T-helper 17 cell (primary cell): ENCODE data around the gene SNX4. TPM values are rescaled to one million over a fixed set of nuclear protein-coding genes. Genes with fewer than 3 reads are reported as not detected.
A peak's percentile ranks its signal among the peaks of the same experiment; 100 is the strongest.

Experiments
- ATAC-seq: fragments of 150-1000 bp; cut with Tn5 transposase; 2 replicates; pipeline ENCODE4 v1.10.0; 2021; ENCODE audit warnings: mild to moderate bottlenecking, moderate library complexity
- DNase-seq, 3 donors: peaks; one replicate each; pipeline versions ENCODE4 v3.0.0 to v3.0.0-alpha.2; 2020 to 2021
- H3K9me3 ChIP-seq: one replicate; pipeline ENCODE4 v1.7.0; 2013; ENCODE audit warnings: low read length, mild to moderate bottlenecking; ENCODE audit not compliant: control insufficient read depth, poor library complexity, severe bottlenecking
- H3K27ac Mint-ChIP-seq: one replicate; pipeline ENCODE4 v1.8.0; 2022; ENCODE audit warnings: mild to moderate bottlenecking, moderate library complexity, mixed read lengths
- H3K27me3 Mint-ChIP-seq: one replicate; pipeline ENCODE4 v1.8.0; 2022; ENCODE audit warnings: mixed read lengths
- H3K36me3 Mint-ChIP-seq: one replicate; pipeline ENCODE4 v1.8.0; 2022; ENCODE audit warnings: low read depth, mixed read lengths
- H3K4me1 Mint-ChIP-seq: one replicate; pipeline ENCODE4 v1.8.0; 2022; ENCODE audit warnings: mild to moderate bottlenecking, mixed read lengths
- H3K4me3 Mint-ChIP-seq: one replicate; pipeline ENCODE4 v1.8.0; 2022; ENCODE audit warnings: mild to moderate bottlenecking, moderate library complexity, mixed read lengths
- total RNA-seq, 4 donors: library from RNA in 2 of 4; stranded (reverse) in 2 of 4; gene quantifications; one replicate each; pipeline ENCODE4 v1.2.3 and lab custom pipeline; 2022 to 2026

Gene SNX4
- total RNA-seq, 2 donors from 2014 or later: 15.9 to 18.6 TPM

DNA sequence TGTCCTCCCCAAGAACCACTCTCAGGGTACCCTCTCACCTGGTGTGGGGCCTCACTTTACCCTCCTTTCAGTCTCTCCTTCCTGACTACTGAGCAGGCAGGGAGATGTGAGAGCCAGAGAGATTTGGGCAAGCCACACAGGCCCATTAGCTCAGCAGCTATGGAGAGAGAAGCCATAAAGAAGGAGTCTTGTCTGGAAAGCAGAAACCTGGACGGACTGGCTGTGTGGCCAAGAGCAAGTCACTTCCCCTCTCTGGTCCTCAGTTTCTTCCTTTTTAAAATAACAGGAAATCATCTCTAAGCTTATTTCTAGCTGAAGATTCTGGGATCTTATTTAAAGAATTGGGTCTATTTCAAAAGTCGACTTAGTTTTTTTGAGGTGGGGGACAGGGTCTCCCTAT lies 79.0 kb downstream of the SNX4 start:
- Mint-ChIP-seq H3K4me3 (no peak overlapping the region), H3K4me1 (peaks cover 2% of the 10 kb centered on the region), H3K36me3 (no peaks in the 10 kb centered on the region), H3K27ac (no peak overlapping the region), H3K27me3 (no peaks in the 10 kb centered on the region)
- DNase-seq (no peak), ATAC-seq (no peak)
- H3K9me3 ChIP-seq: no peaks in the 10 kb centered on the region

DNA sequence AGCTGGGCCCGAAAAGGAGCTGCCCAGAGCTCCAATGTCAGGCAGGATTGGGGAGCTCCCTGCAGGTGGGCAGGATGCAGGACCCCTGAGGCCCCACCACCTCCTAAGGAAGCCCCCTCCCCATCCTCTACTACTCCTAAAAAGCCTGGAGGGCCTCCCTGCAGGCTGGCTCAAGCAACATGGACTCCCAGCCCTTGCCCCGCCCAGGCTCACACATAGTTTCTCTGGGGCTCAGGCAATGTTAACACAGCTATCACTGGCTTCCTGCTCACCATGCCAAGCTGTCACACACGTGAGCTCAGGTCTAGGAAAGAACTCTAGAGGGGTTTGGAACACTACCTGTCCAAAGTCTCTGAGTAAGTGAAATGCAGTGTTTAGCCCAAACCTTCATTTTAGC lies 79.4 kb downstream of the SNX4 start:
- no peaks in the 10 kb centered on the region for H3K9me3 ChIP-seq
- H3K4me3 Mint-ChIP-seq: no peak overlapping the region
- H3K27me3 Mint-ChIP-seq: no peaks in the 10 kb centered on the region
- H3K4me1 Mint-ChIP-seq: peaks cover 2% of the 10 kb centered on the region
- H3K27ac Mint-ChIP-seq: no peak overlapping the region
- no peak for ATAC-seq
- no peak for DNase-seq
- no peaks in the 10 kb centered on the region for H3K36me3 Mint-ChIP-seq

DNA sequence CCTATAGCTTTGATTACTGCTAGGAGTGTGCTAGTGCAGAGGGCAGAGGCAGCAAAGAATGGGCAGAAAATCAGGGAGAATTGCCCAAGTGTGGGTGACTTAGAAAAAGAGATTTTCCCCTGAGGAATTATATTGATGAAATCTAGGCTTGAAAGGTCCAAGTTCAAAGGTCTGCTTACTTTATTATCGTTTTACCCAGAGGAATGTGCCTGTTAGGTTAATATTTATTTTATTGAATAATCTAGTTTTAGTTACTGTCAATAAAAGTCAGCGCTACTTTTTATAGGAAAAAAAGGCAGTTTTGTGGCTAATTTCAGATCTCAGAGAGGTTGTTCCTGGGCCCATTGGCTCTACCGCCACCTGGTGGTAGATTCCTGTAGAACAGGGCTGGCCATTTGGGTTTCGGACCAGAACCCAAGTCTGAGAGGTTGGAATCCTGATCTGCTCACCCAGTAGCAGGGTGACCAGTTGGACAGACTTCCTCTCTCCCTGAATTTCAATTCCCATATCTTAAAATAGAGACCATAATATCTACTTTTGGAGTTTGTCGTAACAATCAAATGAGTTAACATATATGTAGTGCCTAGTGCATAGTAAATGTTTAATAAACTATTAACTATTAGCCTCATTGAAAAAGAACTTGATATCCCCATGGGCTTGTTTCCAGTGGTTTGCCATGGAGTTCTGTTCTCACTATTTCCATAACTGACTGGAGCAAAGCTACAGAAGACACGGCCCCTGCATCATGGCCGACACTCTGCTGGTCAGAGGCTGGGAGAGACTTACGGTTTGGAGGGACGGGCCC lies 82.2 kb downstream of the SNX4 start:
- Mint-ChIP-seq H3K4me1 (peaks cover 6% of the 10 kb centered on the region), H3K4me3 (no peak overlapping the region), H3K27me3 (peaks cover 1% of the 10 kb centered on the region), H3K27ac (no peak overlapping the region), H3K36me3 (no peaks in the 10 kb centered on the region)
- peak; percentile 67 for ATAC-seq
- H3K9me3 ChIP-seq: no peaks in the 10 kb centered on the region
- DNase-seq: peak; percentile 33 to 60 (median 40)

DNA sequence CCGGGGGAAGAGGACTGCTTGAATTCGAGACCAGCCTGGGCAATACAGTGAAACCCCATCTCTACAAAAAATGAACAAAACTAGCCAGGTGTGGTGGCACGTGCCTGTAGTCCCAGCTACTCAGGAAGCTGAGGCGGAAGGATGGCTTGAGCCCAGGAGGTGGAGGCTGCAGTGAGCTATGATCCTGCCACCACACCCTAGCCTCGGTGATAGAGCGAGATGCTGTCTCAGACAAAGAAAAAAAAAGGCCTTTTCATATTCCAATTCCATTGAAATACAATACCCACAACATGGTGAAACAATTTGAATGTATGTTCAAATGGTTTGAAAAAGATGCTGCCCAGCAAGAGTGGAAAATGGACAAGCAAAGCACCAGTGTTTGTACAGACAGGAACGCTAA lies 83.1 kb downstream of the SNX4 start:
- Mint-ChIP-seq H3K36me3 (no peaks in the 10 kb centered on the region), H3K4me1 (peaks cover 6% of the 10 kb centered on the region), H3K27me3 (peaks cover 5% of the 10 kb centered on the region), H3K27ac (no peak overlapping the region), H3K4me3 (no peak overlapping the region)
- ATAC-seq (no peak), DNase-seq (no peak)
- H3K9me3 ChIP-seq: no peaks in the 10 kb centered on the region

DNA sequence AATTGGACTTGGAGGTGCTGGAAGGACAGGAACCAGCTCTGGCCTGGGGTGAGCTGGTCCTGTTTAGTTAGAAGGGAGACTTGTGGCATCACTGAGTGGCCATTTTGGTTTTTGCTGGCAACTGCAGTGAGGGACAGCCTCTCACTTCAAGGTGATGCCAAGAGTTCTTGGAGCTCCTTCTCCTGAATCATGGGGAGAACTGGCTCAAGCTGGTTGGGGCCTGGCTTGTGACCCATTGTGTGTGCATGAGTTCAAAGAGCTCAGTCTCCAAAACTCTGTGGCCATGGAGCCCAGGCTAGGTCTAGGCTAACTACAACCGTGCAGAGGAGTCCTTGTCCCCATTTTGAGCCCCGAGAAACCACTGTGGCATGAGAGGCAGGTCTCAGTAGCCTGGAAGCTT lies 84.8 kb downstream of the SNX4 start:
- DNase-seq: no peak
- Mint-ChIP-seq H3K36me3 (no peaks in the 10 kb centered on the region), H3K4me1 (peaks cover 6% of the 10 kb centered on the region), H3K27me3 (peaks cover 12% of the 10 kb centered on the region), H3K27ac (peak overlapping the region; percentile 59), H3K4me3 (no peak overlapping the region)
- H3K9me3 ChIP-seq: no peaks in the 10 kb centered on the region
- no peak for ATAC-seq

DNA sequence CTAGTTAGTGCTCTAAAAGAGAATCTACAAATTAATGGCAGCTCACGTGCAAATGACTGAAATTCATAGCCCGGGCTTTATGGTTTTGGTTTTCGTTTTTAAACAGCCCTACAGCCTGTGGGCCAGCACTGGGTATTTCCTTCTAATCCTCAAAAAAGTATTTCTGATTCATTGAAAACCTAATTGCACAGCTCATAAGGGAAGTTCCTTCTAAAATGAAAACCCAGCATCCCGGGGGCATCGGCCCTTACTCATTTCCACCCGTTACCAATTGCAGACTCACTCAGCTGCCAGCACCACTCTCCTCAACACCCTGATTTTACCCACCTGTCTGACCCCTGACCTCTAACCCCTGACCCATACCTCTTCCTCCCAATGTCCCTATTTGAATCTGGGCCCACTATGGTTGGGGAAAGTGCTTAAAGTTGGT lies 85.4 kb downstream of the SNX4 start:
- peaks cover 12% of the 10 kb centered on the region for H3K27me3 Mint-ChIP-seq
- H3K36me3 Mint-ChIP-seq: no peaks in the 10 kb centered on the region
- DNase-seq (no peak), ATAC-seq (no peak)
- H3K4me3 Mint-ChIP-seq: no peak overlapping the region
- H3K4me1 Mint-ChIP-seq: peaks cover 4% of the 10 kb centered on the region
- H3K9me3 ChIP-seq: no peaks in the 10 kb centered on the region
- peak overlapping the region; percentile 59 for H3K27ac Mint-ChIP-seq

DNA sequence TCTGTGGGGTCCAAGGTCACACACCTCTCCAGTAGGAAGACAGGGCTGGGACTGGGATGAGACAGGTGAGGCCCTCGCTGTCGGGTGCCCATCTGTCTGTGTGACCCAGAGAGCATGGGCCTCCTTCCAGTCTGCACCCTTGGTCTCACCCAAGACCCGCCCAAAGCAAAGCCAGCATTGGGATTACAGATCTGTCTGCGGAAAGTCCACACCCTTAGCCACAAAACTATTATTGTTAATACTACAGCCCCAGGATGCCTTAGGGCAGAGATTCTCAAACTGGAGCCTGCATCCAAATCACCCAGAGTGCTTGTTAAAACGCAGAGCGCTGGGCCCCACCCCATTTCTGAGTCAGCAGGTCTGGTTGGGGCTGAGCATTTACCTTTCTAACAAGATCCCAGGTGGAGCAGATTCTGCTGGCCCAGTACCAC lies 86.4 kb downstream of the SNX4 start:
- H3K4me3 Mint-ChIP-seq: no peak overlapping the region
- DNase-seq (no peak), ATAC-seq (no peak)
- peaks cover 4% of the 10 kb centered on the region for H3K4me1 Mint-ChIP-seq
- H3K27me3 Mint-ChIP-seq: peaks cover 12% of the 10 kb centered on the region
- H3K36me3 Mint-ChIP-seq: no peaks in the 10 kb centered on the region
- no peak overlapping the region for H3K27ac Mint-ChIP-seq
- H3K9me3 ChIP-seq: no peaks in the 10 kb centered on the region

DNA sequence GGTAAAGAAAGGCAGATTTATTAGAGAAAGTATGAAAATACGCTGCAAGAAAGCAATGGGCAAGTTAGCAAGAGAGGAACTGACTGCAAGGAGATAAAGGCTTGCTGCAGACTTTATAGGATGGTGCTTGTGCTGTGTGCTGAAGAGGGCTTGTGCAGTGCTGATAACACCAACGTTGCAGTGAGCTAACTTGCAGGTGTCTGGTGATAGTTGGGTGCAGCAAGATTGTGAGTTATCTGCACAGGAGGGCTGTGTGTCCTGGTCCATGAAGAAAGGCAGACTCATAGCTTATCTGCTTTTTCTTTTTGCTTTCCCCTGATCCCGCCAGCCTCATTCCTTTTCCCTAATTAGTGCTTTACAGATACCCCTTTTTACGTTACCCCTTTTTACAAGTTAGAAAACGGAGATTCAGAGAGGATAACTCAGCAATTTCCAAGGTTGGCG lies 86.9 kb downstream of the SNX4 start:
- peaks cover 4% of the 10 kb centered on the region for H3K4me1 Mint-ChIP-seq
- DNase-seq (no peak), ATAC-seq (no peak)
- H3K36me3 Mint-ChIP-seq: no peaks in the 10 kb centered on the region
- no peak overlapping the region for H3K4me3 Mint-ChIP-seq
- H3K9me3 ChIP-seq: no peaks in the 10 kb centered on the region
- no peak overlapping the region for H3K27ac Mint-ChIP-seq
- peaks cover 12% of the 10 kb centered on the region for H3K27me3 Mint-ChIP-seq

DNA sequence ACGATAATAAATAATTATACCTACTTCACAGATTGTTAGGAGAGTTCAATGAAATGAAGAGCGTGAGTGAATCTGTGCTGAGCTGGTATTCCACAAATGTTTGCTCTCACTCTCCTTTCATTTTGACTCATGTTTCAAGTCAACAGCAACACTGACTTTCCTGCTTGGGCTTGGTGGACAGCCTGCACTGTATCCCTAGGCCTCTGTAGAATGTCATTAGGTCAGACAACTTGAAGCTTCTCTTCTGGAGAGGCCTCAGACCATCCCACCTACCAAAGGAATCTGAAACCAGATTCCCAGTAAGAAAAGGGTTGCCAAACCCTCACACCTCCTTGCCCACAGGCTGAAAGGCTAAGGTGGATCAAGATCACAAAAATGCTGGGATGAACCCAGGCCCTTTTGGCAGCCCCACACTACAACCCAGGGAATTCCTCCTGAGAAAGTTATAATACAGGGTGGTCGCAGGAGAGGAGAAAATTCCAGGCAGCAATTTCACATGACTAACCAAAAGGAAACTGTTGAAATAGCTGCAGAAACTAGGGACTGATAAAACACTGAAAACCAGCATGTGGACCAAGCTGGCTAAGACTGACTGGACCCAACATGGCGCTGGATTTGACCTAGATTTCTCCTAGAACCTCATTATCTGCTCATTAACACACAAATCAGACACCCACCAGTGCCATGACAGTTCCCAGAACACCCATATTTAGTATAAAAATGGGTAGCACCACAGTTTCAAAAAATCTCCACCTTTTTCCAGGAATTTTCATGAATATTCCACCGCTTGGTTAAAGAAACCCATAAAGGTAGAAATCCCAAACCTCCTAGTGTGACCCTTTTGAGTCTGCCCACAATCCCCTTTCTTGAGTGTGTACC lies 87.9 kb downstream of the SNX4 start:
- Mint-ChIP-seq H3K4me1 (peaks cover 4% of the 10 kb centered on the region), H3K36me3 (no peaks in the 10 kb centered on the region), H3K4me3 (no peak overlapping the region), H3K27ac (no peak overlapping the region), H3K27me3 (peaks cover 12% of the 10 kb centered on the region)
- H3K9me3 ChIP-seq: no peaks in the 10 kb centered on the region
- no peak for ATAC-seq
- DNase-seq: no peak

DNA sequence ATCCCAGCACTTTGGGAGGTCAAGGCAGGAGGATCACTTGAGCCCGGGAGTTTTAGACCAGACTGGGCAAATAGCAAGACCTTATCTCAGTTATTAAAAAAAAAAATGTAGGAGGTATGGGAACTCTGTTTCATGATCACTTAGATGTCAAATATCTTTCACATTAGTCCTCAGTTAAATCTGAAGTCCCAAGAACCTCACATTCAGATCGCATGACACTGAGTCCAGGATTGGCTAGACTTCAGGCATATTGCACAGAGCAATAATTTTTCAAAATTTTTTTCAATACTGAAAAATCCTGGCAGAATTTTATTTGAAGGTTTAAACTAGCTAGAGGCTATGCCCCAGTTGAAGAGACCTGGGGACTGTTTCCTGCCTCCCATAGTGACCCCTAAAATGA lies 88.6 kb downstream of the SNX4 start:
- no peak for DNase-seq
- H3K36me3 Mint-ChIP-seq: no peaks in the 10 kb centered on the region
- no peaks in the 10 kb centered on the region for H3K9me3 ChIP-seq
- no peak overlapping the region for H3K27ac Mint-ChIP-seq
- H3K4me1 Mint-ChIP-seq: peaks cover 4% of the 10 kb centered on the region
- ATAC-seq: no peak
- H3K27me3 Mint-ChIP-seq: peaks cover 12% of the 10 kb centered on the region
- H3K4me3 Mint-ChIP-seq: no peak overlapping the region

DNA sequence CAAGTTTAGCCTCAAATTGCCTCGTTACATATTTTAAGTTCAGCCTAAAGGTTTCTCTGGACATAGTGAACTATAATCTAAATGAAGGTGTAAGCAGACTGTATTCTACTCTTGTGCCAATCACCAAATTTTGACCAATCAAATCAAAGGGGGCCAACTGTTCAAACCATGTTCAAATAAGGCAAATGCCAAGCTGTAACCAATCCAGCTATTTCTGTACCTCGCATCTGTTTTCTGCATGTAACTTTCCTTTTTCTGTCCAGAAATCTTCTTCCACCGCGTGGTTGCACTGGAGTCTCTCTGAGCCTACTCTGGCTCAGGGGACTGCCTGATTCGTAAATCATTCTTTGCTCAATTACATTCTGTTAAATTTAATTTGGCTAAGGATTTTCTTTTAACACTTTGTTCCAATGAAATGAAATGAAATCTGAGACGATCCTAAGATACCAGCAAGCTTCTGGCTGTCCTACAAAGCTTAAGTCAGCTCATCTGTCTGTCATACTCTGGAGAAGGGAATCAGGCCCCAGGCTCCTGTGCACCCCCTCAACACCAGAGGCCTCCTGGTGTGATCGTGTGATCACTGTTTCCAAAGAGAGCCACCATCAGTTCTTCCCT lies 91.7 kb downstream of the SNX4 start:
- ATAC-seq (no peak), DNase-seq (no peak)
- H3K9me3 ChIP-seq: no peaks in the 10 kb centered on the region
- Mint-ChIP-seq H3K4me3 (no peak overlapping the region), H3K27me3 (peaks cover 12% of the 10 kb centered on the region), H3K36me3 (no peaks in the 10 kb centered on the region), H3K27ac (no peak overlapping the region), H3K4me1 (no peaks in the 10 kb centered on the region)

DNA sequence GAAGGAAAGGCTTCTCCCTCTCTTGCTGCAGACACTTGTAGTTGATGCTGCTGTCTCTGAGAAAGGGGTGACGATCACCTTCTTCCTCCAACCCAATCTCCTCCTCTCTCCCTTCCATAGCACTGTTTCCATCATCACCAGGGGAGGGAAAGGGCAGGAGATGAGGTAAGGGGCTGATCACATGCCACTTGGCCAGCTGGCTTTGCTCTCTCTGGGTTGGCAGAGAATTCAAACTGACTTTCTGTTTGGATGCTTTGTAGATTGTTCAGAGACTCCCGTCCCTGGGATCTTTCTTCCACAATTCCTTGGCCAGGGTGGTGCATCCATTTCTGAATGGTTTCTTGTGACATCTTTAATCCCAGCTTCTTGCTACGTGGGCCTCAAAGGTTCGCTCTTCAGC lies 101.7 kb downstream of the SNX4 start:
- H3K36me3 Mint-ChIP-seq: no peaks in the 10 kb centered on the region
- peaks cover 8% of the 10 kb centered on the region for H3K27me3 Mint-ChIP-seq
- ATAC-seq (no peak), DNase-seq (no peak)
- no peak overlapping the region for H3K27ac Mint-ChIP-seq
- no peak overlapping the region for H3K4me3 Mint-ChIP-seq
- H3K9me3 ChIP-seq: no peaks in the 10 kb centered on the region
- no peaks in the 10 kb centered on the region for H3K4me1 Mint-ChIP-seq

DNA sequence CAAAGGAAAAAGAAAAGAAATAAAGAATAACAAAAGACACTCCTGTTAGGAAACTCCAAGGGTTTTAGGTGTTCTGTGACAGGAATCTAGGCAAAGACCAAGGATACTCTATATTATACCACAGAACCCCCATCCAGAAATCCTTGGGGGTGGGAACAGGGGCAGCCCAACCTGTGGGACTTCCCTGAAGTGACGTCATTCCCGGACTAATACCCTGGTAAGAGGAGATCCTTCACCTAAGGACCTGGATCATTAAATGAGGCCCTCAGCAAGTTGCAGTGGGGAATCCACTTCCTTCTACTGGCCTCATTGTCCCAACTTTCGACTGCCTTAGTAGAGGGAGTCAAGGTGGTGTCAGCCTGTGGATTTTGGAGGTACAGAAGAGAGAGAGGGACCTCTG lies 103.8 kb downstream of the SNX4 start:
- no peak for ATAC-seq
- H3K9me3 ChIP-seq: no peaks in the 10 kb centered on the region
- Mint-ChIP-seq H3K27me3 (peaks cover 24% of the 10 kb centered on the region), H3K36me3 (no peaks in the 10 kb centered on the region), H3K4me3 (no peak overlapping the region), H3K27ac (no peak overlapping the region), H3K4me1 (no peaks in the 10 kb centered on the region)
- no peak for DNase-seq
